Upper lobe of right lung (tissue), 1 donor: Measurements from ENCODE around the gene RNF157. TPM values are rescaled to one million over a fixed set of nuclear protein-coding genes. Genes with fewer than 3 reads are reported as not detected.

Source experiments
- ATAC-seq: fragments of 200-7000 bp; cut with Tn5 transposase; one replicate; pipeline ENCODE4 v1.9.1; 2020; ENCODE audit warnings: mild to moderate bottlenecking, moderate library complexity
- DNase-seq: peaks from one replicate; pipeline ENCODE4 v3.0.0-alpha.2; 2020
- H3K27ac ChIP-seq: fragments of 200-600 bp; one replicate; pipeline ENCODE4 v1.8.0; 2022
- H3K27me3 ChIP-seq: fragments of 200-600 bp; one replicate; pipeline ENCODE4 v1.8.0; 2022; ENCODE audit warnings: mild to moderate bottlenecking
- H3K36me3 ChIP-seq: fragments of 200-600 bp; one replicate; pipeline ENCODE4 v1.8.0; 2022
- H3K4me1 ChIP-seq: fragments of 200-600 bp; one replicate; pipeline ENCODE4 v1.8.0; 2022
- H3K4me3 ChIP-seq: fragments of 200-600 bp; one replicate; pipeline ENCODE4 v1.8.0; 2022; ENCODE audit warnings: mild to moderate bottlenecking
- H3K9me3 ChIP-seq: fragments of 200-600 bp; one replicate; pipeline ENCODE4 v1.8.0; 2022
- intact Hi-C: fragments of 100-400 bp; cut with DNase I; formaldehyde crosslinking; loops from one replicate; pipeline ENCODE4 v1.11.0; 2022
- total RNA-seq: library from RNA; stranded (reverse); fragmentation: NEBNext Ultra II Directional; extraction: Animal tissue kit (Norgen Biotek cat#: 25700); gene quantifications from one replicate; pipeline ENCODE4 v1.2.1, GENCODE V29; 2021
- TF ChIP-seq, protein P1 (sequence below): fragments of 200-600 bp; IDR thresholded peaks from one replicate; pipeline ENCODE4 v1.8.0; 2022; ENCODE audit warnings: antibody characterized with exemption
- donor health status: DM: no; HTN: yes; CAD: no; lungs with severe emphysema.

RNF157 gene
- total RNA-seq, 1 donor from 2014 or later: 3.8 TPM

DNA sequence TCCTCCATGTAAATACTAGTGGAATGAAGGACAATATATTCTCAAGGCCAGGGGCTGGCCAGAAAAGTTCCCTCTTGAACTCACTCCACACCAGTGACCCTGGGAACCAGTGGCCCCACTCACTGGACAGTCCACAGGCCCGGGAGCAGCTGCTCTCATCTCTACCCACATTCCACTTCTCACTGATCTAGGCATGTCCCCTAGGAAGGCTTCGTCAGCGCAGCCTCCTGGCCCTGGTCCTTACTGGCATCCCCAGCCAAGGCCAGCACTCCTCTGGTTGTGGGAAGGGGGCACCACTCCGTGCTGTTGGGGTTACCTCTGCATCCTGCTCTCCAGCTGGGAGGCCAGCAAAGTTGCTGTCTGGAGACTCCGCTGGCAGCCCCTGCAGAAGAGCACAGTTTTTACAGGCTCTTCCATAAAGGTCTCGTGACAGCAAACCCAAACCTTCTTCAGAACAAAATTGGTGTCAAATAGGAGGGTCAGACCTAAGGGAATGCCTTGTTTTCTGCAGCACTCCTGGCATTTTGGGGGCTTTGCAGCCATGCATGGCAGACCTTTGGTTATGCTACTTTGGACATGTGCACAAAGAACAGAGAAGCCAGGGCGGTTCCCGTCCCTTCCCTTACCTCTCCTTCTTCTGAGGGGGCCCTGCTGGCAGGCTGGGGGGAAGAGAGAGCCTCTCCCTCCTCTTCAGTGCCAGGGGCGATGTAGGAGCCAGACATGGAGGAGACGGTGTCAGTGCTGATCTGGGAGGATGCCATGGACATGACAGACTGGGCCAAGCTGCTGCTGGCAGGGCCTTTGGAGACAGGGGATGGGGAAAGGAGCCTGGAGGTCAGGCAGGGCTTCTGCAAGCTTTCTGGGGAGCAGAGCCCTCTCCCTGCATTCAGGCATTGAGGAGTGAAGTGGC, 85.1 kb downstream of the RNF157 start:
- DNase-seq (peak; percentile 48), ATAC-seq (no peak)
- TF ChIP-seq, protein P1, sequence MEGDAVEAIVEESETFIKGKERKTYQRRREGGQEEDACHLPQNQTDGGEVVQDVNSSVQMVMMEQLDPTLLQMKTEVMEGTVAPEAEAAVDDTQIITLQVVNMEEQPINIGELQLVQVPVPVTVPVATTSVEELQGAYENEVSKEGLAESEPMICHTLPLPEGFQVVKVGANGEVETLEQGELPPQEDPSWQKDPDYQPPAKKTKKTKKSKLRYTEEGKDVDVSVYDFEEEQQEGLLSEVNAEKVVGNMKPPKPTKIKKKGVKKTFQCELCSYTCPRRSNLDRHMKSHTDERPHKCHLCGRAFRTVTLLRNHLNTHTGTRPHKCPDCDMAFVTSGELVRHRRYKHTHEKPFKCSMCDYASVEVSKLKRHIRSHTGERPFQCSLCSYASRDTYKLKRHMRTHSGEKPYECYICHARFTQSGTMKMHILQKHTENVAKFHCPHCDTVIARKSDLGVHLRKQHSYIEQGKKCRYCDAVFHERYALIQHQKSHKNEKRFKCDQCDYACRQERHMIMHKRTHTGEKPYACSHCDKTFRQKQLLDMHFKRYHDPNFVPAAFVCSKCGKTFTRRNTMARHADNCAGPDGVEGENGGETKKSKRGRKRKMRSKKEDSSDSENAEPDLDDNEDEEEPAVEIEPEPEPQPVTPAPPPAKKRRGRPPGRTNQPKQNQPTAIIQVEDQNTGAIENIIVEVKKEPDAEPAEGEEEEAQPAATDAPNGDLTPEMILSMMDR: no peak
- intact Hi-C loops: no loop called here
- Histone ChIP-seq H3K9me3 (no peaks in the 10 kb centered on the region), H3K4me3 (no peak overlapping the region), H3K27me3 (no peaks in the 10 kb centered on the region), H3K4me1 (no peaks in the 10 kb centered on the region), H3K27ac (no peak overlapping the region), H3K36me3 (no peaks in the 10 kb centered on the region)

GRCh38 chr17:76154292-76154691, 86.0 kb downstream of the RNF157 start:
- intact Hi-C loops: no loop called here
- DNase-seq: no peak
- no peak overlapping the region for H3K27ac ChIP-seq

DNA sequence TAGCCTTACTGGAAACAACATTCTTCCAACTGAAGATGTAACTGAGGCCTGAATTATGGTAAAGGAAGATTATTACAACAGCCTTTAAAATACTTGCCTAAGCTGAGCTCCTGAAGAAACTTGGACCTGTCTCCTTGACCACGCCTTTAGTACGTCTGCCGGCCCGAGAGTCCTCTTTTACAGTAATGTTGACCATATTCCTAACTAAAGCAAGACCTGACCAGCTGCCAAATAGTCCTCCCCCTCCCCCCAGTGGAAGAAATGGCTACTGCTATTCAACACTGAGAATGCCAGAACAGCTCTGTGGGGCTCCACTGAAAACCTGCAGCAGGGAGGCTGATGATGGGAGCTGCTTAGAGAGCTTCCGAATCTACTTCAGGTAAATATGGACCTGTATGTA, 86.7 kb downstream of the RNF157 start:
- Histone ChIP-seq H3K27ac (no peak overlapping the region), H3K36me3 (no peaks in the 10 kb centered on the region), H3K4me1 (no peaks in the 10 kb centered on the region), H3K9me3 (no peaks in the 10 kb centered on the region), H3K4me3 (no peak overlapping the region), H3K27me3 (no peaks in the 10 kb centered on the region)
- intact Hi-C loops: no loop called here
- peak; percentile 37 for DNase-seq
- no peak for ATAC-seq
- TF ChIP-seq, protein P1: no peak

More at GRCh38 chr17:76154292-76154691, 86.0 kb downstream of the RNF157 start:
- Histone ChIP-seq H3K9me3 (no peaks in the 10 kb centered on the region), H3K4me3 (no peak overlapping the region), H3K36me3 (no peaks in the 10 kb centered on the region), H3K27me3 (no peaks in the 10 kb centered on the region), H3K4me1 (no peaks in the 10 kb centered on the region)
- TF ChIP-seq, protein P1: no peak
- no peak for ATAC-seq

DNA sequence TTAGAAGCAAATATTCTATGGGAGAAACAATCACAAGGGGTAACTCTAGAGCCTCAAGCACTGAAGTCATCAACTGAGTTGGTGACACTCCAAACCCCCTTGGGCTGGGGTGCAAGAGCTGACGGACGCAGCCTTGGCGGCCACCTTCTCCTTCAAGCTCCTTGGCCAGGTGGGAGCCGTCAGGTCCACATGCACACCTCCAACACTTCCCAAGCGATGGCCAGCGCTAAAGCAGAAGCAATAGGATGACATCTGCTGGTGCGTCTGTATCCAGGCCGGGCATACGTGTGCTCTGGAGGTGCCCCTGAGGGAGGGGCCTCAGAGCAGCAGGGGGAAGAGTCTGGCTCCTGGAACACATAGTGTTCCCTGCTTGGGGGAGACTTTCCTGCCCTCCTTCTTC, 87.1 kb downstream of the RNF157 start:
- intact Hi-C loops: no loop called here
- peak; percentile 20 for DNase-seq
- Histone ChIP-seq H3K36me3 (no peaks in the 10 kb centered on the region), H3K9me3 (no peaks in the 10 kb centered on the region), H3K27ac (no peak overlapping the region), H3K4me1 (no peaks in the 10 kb centered on the region), H3K4me3 (no peak overlapping the region), H3K27me3 (no peaks in the 10 kb centered on the region)
- ATAC-seq: no peak
- TF ChIP-seq, protein P1: no peak

DNA sequence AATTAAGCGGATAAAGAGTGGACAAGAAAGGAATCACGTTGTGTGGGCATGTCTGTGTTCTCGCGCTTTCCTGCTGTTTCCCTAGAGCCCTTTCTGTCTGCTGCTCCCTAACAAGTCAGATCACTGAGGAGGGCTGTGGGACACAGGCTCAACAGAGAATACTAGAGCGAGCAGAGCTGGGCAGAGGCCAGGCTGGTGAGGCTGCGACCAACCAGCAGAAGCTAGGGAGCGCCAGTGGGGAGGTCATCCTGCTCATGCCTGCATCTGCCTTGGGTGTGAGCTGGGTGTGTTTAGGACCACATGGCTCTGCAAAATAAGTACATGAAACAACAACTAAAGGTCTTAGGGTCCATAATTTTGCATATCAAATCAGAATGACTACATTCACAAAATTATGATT, 87.7 kb downstream of the RNF157 start:
- TF ChIP-seq, protein P1: no peak
- H3K27me3 ChIP-seq: no peaks in the 10 kb centered on the region
- no peaks in the 10 kb centered on the region for H3K9me3 ChIP-seq
- peak; percentile 25 for DNase-seq
- no peaks in the 10 kb centered on the region for H3K4me1 ChIP-seq
- intact Hi-C loops: no loop called here
- H3K4me3 ChIP-seq: no peak overlapping the region
- H3K27ac ChIP-seq: no peak overlapping the region
- no peak for ATAC-seq
- no peaks in the 10 kb centered on the region for H3K36me3 ChIP-seq
